HAP-1 (cell line): ENCODE results near the gene ATP2C2.

ENCODE experiments used
- DNase-seq, 2 experiments: peaks; one replicate each; pipeline ENCODE4 v3.0.0-alpha.2; 2016 to 2020; ENCODE audit warnings: low spot score in 2 of 2
- H3K27me3 ChIP-seq: fragments of 250-450 bp; sonication (Bioruptor Pico); 2 replicates; pipeline ENCODE4 v1.5.1; 2020; ENCODE audit warnings: low read depth, mild to moderate bottlenecking, moderate library complexity
- H3K36me3 ChIP-seq: fragments of 250-450 bp; sonication (Bioruptor Pico); replicated peaks from 2 replicates; pipeline ENCODE4 v1.5.1; 2020; ENCODE audit warnings: mild to moderate bottlenecking
- H3K4me1 ChIP-seq: fragments of 250-450 bp; sonication (Bioruptor Pico); 2 replicates; pipeline ENCODE4 v1.5.1; 2020; ENCODE audit warnings: mild to moderate bottlenecking
- H3K4me3 ChIP-seq: fragments of 250-450 bp; sonication (Bioruptor Pico); 2 replicates; pipeline ENCODE4 v1.5.1; 2020; ENCODE audit warnings: mild to moderate bottlenecking, moderate library complexity
- H3K9me3 ChIP-seq: fragments of 250-450 bp; sonication (Bioruptor Pico); 2 replicates; pipeline ENCODE4 v1.5.1; 2020; ENCODE audit warnings: mild to moderate bottlenecking, moderate library complexity
- in situ Hi-C: fragments of 300-500 bp; cut with MboI; formaldehyde crosslinking; loops from 3 replicates; pipeline ENCODE4 v1.14.3; 2020; ENCODE audit warnings: low sequenced_read_pairs, inconsistent platforms, mixed read lengths

Gene ATP2C2

DNA sequence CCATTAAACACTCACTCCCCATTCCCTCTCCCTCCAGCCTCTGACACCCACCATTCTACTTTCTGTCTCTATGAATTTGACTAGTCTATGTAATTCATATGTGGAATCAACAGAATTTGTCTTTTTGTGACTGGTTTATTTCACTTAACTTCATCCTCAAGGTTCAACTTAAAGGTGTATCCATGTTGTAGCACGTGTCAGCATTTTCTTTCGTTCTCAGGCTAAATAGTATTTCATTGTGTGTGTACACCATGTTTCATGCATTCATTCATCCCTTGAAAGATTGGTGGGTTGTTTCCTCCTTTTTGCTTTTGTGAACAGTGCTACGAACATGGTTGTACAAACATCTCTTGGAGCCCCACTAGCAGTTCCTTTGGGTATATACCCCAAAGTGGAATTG lies 36.0 kb downstream of the ATP2C2 start:
- no peaks in the 10 kb centered on the region for H3K4me1 ChIP-seq
- DNase-seq, result no peak
- in situ Hi-C loops, result no loop called here
- H3K36me3 ChIP-seq, result no peaks in the 10 kb centered on the region
- H3K27me3 ChIP-seq, result peaks cover 14% of the 10 kb centered on the region
- H3K4me3 ChIP-seq, result no peak overlapping the region
- H3K9me3 ChIP-seq, result no peaks in the 10 kb centered on the region

DNA sequence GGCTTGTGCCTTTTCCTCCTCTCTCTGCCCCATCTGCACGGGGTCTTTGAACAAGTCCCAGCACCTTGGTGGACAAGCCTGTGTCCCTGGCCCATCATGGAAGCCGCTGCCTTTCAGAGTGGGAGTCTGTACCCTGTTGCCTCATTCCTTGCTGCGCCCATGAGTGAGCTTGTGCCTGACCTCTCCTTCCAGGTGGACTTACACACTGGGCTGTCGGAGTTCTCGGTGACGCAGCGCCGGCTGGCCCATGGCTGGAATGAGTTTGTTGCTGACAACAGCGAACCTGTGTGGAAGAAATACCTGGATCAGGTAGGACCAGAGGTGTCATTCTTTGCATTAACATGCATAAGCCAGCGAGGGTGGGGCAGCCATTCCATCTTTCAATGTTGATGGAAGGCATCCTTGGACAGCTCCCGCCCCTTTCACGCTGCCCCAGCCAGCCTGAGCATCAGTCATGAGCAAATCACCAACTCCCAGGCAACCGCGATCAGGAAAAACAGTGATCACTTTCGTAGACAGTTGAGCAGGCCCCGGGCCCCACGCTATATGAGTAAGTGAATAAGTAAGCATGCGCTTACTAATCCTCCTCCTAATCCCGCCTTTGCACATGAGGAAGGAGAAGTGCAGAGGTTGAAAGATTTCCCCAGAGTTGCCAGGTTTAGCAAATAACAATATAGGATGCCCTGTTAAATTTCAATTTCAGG lies 36.8 kb downstream of the ATP2C2 start:
- no peak for DNase-seq
- Histone ChIP-seq H3K4me1 (no peaks in the 10 kb centered on the region), H3K4me3 (no peak overlapping the region), H3K36me3 (no peaks in the 10 kb centered on the region), H3K9me3 (no peaks in the 10 kb centered on the region), H3K27me3 (peaks cover 14% of the 10 kb centered on the region)
- in situ Hi-C loops, result no loop called here

DNA sequence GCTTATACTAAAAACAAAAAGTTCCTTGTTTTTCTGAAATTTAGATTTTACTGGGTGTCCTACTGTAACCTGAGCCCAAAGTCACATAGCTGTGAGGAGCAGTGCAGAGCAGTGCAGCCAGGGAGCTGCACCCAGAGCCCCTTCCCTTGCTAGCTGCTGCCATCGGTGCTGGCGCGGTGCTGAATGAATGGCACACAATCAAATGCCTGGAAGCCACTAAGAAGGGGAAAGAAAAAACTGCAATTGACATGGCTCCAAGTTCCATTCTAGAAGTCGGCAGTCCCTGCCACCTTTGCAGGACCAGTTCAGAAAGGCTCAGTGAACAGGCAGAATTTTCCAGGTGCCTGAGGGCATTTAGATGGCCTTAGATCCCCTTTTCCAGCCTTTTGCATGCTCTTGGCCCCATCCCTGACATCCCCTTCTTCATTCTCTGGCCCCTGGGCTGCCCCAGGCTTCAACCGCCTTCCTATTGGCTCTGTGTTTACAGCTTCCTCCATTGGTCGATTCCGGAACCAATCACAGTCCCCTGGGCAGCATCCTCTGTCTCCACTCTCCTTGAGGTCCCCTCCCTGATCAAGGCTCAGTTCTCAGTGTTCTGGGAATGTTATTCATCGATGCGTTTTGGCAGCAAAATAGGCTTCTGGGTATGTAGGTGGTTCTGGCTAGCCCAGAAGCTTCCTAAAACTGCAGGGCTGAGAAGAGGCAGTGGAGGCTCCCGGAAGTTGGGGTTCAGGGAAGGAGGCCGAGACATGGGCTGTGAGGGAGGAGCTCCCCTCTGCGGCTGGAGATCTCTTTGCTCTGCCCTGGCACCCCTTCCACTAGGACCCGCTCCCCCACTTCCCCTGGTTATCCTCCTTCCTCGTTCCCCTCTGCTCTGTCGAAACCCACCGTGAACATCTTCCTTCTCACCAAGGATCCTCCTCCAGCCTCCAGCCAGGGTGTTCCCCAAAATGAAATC lies 37.9 kb downstream of the ATP2C2 start:
- Histone ChIP-seq H3K4me3 (no peak overlapping the region), H3K27me3 (peaks cover 14% of the 10 kb centered on the region)

DNA sequence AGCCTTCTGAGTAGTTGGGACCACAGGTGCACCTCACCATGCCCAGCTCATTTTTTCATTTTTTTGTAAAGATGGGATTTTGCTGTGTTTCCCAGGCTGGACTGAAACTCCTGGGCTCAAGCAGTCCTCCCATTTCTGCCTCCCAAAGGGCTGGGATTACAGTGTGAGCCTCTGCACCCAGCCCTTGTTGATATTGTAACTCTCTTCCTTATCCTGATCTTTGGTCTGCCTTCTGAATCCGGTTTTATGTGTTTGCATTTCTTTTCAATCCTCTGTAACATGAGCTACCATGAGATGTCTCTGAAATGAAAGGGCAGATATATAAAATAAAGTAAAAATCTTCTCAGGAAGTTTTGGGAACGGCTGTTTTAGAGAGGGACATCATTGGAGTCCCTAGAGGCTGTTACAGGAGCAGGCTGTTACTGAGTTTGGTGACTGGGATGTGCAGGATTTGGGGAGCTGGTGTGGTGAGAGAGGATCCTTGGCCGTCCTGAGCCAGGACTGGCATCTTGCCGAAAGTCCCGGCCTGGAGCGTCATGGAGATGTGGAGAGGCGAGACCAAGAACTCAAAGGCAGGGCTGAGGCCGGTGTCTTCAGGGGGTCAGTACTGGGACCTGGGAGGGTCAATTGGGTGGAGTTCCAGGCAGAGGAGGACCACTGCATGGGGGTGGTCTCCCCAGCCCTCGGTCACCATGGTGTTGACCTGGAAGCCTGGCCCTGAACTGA lies 39.4 kb downstream of the ATP2C2 start:
- no peaks in the 10 kb centered on the region for H3K9me3 ChIP-seq
- H3K4me1 ChIP-seq, result no peaks in the 10 kb centered on the region
- no peak for DNase-seq
- peaks cover 14% of the 10 kb centered on the region for H3K27me3 ChIP-seq
- no peaks in the 10 kb centered on the region for H3K36me3 ChIP-seq
- in situ Hi-C loops, result no loop called here
- H3K4me3 ChIP-seq, result no peak overlapping the region

More for the DNA sequence above, 37.9 kb downstream of the ATP2C2 start:
- in situ Hi-C loops, result no loop called here
- DNase-seq, result no peak
- Histone ChIP-seq H3K36me3 (no peaks in the 10 kb centered on the region), H3K9me3 (no peaks in the 10 kb centered on the region), H3K4me1 (no peaks in the 10 kb centered on the region)

DNA sequence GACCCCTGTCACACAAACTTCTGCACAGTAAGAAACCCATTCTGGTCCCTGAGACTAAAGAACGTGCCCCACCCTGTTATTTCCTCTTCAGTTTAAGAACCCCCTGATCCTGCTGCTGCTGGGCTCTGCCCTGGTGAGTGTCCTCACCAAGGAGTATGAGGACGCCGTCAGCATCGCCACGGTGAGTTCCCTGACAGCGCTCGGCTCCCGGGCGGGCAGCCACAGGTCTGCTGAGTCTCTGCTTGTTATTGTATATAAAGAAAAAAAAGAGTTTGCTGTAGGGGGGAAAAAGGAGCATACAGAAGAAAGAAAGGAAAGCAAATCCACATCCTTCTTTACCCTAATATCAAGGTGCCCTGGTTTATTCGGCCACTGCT lies 40.0 kb downstream of the ATP2C2 start:
- no peaks in the 10 kb centered on the region for H3K4me1 ChIP-seq
- H3K27me3 ChIP-seq, result peaks cover 14% of the 10 kb centered on the region
- in situ Hi-C loops, result no loop called here
- no peak overlapping the region for H3K4me3 ChIP-seq
- H3K36me3 ChIP-seq, result no peaks in the 10 kb centered on the region
- DNase-seq, result no peak
- H3K9me3 ChIP-seq, result no peaks in the 10 kb centered on the region

DNA sequence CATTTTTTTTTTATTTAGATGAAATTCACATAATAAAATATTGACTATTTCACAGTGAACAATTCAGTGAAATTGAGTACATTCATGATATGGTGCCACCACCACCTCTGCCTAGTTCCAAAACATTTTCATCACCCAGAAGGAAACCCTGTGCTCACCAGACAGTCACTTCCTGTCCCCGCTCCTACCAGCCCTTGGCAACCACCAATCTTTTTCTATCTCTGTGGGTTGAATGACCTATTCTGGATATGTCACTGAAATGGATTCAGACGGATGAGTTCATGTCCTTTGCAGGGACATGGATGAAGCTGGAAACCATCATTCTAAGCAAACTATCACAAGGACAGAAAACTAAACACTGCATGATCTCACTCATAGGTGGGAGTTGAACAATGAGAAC lies 40.5 kb downstream of the ATP2C2 start:
- no peaks in the 10 kb centered on the region for H3K4me1 ChIP-seq
- DNase-seq, result no peak
- peaks cover 14% of the 10 kb centered on the region for H3K27me3 ChIP-seq
- no peak overlapping the region for H3K4me3 ChIP-seq
- in situ Hi-C loops, result no loop called here
- no peaks in the 10 kb centered on the region for H3K36me3 ChIP-seq
- no peaks in the 10 kb centered on the region for H3K9me3 ChIP-seq

DNA sequence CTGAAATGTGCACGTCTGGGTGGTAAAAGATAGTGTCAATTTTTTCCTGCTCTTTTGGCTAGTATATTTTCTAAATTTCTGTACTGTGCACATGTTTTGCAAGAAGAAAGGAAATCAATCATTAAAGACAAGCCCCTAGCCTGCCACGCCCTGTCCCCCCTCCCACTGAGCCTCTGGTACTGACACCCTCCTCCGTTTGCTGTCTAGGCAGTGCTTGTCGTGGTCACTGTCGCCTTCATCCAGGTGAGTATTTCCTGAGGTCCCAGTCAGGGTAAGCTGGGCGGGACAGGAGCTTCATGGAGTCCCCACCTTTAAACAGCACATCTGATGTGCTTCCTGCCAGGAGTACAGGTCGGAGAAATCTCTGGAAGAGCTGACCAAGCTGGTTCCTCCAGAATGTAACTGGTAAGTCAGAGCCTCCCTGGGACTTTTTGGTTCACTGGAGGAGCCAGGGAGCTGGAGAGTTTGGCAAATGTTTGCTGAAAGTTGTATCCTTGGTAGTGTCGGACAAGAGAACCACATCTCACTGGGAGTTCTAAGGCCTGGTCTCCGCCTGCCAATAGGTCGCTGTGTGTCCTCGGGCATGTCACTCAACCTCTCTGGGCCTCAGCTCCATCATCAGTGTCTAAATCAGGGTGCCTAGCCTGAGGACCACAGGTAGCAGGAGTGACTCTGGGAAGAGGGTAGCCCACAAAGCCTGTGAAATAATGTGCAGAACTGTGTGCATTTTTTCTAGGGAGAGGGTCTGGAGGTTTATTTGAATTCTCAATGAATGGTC lies 42.2 kb downstream of the ATP2C2 start:
- DNase-seq, result no peak
- no peaks in the 10 kb centered on the region for H3K36me3 ChIP-seq
- in situ Hi-C loops, result no loop called here
- no peaks in the 10 kb centered on the region for H3K9me3 ChIP-seq
- peaks cover 7% of the 10 kb centered on the region for H3K27me3 ChIP-seq
- H3K4me3 ChIP-seq, result no peak overlapping the region
- H3K4me1 ChIP-seq, result no peaks in the 10 kb centered on the region

DNA sequence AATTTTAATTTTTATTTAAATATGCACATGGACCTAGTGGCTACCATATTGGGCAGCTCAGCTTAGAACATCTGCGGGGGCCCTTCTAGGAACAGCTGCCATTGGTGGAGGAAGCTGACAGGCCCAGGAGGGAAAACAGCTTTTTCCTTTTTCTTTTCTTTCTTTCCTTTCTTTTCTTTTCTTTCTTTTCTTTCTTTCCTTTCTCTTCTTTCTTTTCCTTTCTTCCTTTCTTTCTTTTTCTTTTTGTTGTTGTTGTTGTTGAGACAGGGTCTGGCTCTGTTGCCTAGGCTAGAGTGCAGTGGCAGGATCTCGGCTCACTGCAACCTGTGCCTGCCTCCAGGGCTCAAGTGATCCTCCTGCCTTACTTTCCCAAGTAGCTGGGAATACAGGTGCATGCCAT lies 43.4 kb downstream of the ATP2C2 start:
- Histone ChIP-seq H3K36me3 (no peaks in the 10 kb centered on the region), H3K9me3 (no peaks in the 10 kb centered on the region), H3K4me1 (no peaks in the 10 kb centered on the region), H3K27me3 (peaks cover 6% of the 10 kb centered on the region), H3K4me3 (no peak overlapping the region)
- DNase-seq, result no peak
- in situ Hi-C loops, result no loop called here

DNA sequence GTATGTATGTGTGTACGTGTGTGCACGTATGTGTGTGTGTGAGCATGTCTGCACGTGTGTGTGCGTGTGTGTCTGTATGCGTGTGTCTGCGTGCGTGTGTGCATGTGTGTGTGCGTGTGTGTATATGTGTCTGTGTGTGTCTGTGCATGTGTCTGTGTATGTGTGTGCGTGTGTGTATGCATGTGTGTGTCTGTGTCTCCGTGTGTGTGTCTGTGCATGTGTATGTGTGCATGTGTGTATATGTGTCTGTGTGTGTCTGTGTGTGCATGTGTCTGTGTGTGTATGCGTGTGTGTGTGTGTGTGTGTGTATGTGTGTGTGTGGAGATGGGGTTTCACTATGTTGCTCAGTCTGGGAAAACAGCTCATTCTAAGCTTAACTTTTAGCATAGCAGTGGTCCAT lies 43.9 kb downstream of the ATP2C2 start:
- H3K4me1 ChIP-seq, result no peaks in the 10 kb centered on the region

DNA sequence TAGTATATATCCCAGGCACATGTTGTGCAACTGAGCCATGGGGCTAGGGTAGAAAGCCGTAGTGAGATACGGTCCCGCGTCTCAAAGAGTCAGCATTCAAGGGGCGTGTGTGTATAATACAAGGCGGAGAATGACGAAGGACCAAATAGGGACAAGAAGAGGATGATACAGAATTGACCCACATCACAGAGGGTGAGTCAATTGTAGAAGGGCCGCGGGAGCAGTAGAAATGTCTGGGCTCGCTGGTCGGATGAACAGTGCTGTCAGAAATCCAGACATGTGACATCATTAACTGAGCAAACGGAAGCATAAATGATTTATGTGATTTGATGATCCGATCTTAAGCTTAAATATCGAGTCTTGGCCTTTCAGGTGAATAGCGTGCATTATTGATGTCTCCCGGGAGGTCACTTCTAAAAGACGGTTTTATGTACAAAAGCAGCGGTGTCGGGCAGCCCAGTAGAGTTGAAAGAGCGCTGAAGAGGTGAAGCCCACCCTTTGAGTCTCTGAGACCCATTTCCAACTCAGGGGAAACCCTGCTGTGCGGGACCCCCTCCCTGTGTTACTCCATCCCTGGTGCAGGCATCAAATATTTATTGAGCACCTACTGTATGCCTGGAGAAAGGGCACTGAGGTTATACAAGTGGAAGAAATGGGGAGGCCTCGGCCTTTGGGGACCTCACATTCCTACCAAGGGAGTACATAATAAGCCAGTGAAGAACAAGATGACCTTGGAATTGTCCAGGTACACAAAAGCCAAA lies 45.1 kb downstream of the ATP2C2 start:
- Histone ChIP-seq H3K4me3 (no peak overlapping the region), H3K9me3 (no peaks in the 10 kb centered on the region), H3K27me3 (peaks cover 9% of the 10 kb centered on the region; the same call in 1 of the 2 replicates), H3K36me3 (no peaks in the 10 kb centered on the region), H3K4me1 (no peaks in the 10 kb centered on the region)
- no peak for DNase-seq
- in situ Hi-C loops, result no loop called here

More for the DNA sequence above, 43.9 kb downstream of the ATP2C2 start:
- H3K9me3 ChIP-seq, result no peaks in the 10 kb centered on the region
- in situ Hi-C loops, result no loop called here
- H3K36me3 ChIP-seq, result no peaks in the 10 kb centered on the region
- no peak for DNase-seq
- peaks cover 9% of the 10 kb centered on the region; the same call in 1 of the 2 replicates for H3K27me3 ChIP-seq
- no peak overlapping the region for H3K4me3 ChIP-seq

DNA sequence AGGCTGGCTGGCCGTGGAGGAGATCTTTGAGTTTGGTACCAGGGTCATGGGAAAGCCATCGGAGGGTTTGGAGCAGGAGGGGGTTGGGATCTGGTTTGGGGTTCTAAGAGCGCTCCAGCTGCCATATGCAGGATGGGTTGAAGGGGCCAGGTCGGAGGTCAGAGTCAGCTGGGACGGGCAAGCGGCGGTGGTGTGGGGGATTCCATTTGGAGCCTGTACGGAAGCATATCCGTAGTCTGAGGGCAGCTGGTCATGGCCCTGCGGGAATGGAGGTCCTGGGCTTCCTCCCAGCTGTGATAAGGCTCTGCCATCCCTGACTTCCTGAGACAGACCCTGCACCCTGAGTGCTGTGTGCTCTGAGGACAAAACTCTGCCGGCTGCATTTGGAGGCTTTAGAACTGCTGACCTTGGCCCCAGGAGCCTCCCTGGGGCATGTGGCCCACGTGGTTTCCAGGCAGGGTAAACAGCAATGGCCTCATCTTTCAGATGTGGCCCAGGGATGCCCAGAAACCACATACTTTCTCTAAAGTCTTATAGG lies 46.5 kb downstream of the ATP2C2 start:
- no peak for DNase-seq
- in situ Hi-C loops, result no loop called here
- no peaks in the 10 kb centered on the region for H3K9me3 ChIP-seq

DNA sequence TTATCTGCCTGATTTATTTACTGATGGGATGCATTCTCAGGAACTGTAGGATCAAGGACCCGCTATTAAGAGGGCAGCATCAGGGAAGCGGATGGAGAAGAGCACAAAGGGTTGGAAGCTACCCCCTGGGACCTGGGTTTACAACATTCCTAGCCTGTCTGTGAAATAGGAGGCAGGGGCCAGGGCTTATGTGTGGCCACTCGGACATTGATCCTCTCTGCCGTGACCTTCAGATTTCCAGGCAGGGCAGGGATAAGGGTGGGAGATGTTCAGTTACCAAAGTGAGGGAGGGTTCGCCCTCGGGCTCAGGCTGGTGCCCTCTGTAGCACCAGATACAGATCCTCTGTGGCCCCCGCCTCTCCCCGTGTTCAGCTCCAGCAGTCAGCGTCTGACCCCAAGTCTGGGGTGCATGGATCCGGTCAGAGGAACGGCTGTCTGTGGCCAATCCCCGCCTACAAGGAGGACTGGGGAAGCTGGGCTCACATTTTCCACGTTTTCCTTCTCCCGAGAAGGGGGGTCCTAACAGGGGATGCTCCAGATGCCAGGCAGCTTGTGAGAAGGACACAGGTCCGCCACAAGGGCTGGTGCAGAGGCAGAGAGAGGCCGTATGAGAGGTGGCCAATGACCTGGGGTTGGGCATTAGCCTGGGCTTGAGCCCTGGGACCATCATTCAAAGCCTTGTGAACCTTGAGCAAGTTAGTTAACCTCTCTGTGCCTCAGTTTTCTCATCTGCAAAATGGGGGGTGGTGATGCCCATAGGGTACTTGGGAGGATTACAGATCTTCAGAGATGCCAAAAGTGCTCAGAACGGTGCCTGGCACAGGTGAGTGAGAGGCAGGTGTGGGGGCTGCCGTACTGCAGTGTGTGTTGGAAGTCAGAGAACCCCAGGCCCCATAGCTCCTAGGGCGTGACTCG lies 48.3 kb downstream of the ATP2C2 start:
- Histone ChIP-seq H3K4me1 (no peaks in the 10 kb centered on the region), H3K4me3 (no peak overlapping the region), H3K36me3 (no peaks in the 10 kb centered on the region), H3K9me3 (no peaks in the 10 kb centered on the region), H3K27me3 (peaks cover 9% of the 10 kb centered on the region; the same call in 1 of the 2 replicates)
- no peak for DNase-seq
- in situ Hi-C loops, result no loop called here

More for the DNA sequence above, 46.5 kb downstream of the ATP2C2 start:
- Histone ChIP-seq H3K27me3 (peaks cover 9% of the 10 kb centered on the region; the same call in 1 of the 2 replicates), H3K4me3 (no peak overlapping the region), H3K4me1 (no peaks in the 10 kb centered on the region), H3K36me3 (no peaks in the 10 kb centered on the region)
